NCI-H1436 (cell line): Measurements from ENCODE around the gene MMS19.

Source experiments
- DNase-seq: peaks from one replicate; lab custom pipeline; 2025; lab: John Stamatoyannopoulos, UW

The MMS19 gene, protein sequence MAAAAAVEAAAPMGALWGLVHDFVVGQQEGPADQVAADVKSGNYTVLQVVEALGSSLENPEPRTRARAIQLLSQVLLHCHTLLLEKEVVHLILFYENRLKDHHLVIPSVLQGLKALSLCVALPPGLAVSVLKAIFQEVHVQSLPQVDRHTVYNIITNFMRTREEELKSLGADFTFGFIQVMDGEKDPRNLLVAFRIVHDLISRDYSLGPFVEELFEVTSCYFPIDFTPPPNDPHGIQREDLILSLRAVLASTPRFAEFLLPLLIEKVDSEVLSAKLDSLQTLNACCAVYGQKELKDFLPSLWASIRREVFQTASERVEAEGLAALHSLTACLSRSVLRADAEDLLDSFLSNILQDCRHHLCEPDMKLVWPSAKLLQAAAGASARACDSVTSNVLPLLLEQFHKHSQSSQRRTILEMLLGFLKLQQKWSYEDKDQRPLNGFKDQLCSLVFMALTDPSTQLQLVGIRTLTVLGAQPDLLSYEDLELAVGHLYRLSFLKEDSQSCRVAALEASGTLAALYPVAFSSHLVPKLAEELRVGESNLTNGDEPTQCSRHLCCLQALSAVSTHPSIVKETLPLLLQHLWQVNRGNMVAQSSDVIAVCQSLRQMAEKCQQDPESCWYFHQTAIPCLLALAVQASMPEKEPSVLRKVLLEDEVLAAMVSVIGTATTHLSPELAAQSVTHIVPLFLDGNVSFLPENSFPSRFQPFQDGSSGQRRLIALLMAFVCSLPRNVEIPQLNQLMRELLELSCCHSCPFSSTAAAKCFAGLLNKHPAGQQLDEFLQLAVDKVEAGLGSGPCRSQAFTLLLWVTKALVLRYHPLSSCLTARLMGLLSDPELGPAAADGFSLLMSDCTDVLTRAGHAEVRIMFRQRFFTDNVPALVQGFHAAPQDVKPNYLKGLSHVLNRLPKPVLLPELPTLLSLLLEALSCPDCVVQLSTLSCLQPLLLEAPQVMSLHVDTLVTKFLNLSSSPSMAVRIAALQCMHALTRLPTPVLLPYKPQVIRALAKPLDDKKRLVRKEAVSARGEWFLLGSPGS

DNA sequence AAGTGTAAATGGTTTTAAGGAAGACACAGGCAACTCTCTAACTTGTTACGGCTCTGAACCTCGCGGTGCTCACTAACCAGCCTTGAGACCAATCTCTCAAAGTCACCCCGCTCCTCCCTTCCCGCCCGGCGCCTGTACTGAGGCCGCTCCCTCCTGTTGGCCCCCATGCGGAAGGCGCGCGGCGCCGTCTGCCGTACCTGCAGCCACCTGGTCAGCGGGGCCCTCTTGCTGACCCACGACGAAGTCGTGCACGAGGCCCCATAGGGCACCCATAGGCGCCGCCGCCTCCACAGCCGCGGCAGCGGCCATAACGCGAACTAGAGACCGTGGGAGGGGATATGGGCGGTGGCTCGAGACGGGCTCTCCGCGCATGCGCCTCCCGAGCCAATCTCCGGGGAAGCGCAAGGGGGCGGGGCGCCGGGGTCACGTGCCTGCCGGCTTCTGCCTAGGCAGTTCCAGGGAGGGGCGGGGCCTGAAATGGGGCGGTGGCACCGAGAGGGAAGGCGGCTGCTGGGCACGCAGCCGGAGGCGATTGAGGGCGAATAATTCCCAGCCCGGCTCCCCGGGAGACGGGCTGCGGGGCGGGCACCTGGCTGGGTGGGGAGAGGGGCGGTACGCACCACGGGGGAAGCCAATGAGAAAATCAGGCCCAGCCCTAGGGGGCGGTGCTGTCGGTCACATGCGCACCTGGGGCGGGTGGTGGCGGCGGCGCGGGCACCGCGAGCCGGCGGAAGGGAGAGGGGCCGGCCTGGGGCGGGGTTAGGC lies at the start of gene MMS19:
TSS of gene MMS19 (minus strand) at position 347 of the 765 bp plus-strand sequence. CDS start at position 309, 38 bp downstream.
- peak; percentile 99 for DNase-seq

DNA sequence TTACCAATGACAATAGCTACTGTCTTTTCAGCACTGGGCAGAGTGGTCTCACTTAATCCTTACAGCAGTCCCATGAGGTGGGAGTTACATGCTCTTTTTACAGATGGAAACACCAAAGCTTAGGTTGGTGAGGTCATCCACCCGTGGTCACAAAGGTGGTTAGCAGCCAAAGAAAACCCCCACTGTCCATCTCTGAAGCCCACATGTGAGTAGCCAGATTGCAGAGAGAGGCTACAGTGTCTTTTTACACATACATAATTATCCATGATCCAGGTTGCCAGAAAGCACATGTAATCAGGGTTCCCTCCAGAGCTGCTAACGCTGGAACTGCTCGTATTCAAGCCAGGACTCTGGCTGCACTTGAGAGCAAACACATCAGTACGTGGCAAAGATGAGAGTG lies 49.7 kb upstream of the MMS19 start:
- DNase-seq: no peak

DNA sequence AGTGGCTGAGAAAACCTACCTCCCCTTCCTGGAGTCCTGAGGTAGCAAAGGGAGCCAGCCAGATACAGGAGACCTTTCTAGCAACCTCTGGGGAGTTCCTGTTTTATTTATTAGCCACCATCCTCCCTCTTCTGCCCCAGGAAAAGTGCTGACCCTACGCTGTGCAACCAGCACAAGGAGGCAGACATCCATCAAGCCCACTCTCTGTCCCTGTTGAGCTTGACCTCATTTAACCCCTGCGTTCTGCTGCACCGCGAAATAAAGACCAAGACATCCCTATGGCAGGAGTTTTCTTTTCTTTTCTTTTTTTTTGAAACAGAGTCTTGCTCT lies 49.0 kb upstream of the MMS19 start:
- DNase-seq: no peak

DNA sequence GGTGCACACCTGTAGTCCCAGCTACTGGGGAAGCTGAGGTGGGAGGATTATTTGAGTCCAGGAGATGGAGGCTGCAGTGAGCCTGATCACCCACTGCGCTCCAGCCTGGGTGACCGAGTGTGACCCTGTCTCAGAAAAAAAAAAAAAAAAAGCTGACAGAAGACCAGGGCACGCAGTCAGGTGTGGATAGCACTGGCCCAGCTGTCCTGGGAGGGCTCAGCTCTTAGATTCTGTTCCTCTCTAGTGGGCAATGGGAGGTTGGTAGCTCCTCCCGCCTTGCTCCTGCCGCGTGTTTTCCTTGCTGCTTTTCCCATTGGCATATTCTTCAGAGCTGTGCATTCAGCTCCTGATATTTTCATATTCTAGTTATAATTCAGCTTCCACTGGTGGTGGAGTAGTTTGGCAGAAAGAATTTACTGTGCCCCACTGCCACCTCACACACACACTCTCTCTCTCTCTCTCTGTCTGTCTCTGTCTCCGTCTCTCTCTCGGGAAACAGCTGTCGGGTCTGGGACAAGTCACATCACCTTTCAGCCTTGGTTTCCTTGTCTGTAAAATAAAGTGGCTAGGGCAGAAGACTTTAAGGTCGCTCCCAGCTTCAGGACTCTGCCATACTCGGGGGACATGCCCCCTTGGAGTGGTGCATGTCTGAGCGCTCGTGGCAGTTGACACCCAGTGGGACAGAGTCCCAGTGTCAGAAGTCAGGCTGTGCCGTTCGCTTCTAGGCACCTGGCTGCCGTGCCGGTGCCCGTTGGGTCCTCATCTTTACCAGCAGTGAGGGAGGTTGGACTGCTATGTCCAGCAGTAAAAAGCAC lies 48.4 kb upstream of the MMS19 start:
- DNase-seq: no peak

DNA sequence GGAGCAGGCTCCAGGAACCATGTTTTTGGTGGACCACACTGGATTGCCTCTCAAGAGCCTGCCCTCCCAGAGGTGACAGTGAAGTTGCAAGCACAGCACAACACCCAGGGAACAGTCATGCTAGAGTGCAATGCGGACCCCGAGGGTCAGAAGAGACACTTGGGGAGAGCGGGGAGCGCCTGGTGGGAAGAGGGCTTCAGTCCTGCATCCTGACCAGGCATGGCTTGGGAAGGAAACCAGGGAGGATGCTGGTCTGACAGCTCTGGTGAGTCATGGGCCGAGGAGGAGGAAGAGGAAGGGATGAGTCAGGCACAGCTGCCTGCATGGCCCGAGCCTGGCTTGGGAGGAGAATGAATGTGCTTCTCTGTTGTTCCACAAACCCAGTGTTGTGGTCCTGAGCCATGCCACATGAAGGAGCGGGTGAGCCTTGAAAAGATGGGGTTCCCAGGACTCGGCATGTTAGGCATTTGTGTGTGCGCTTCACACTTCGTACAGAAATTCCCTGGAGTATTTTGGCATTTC lies 44.9 kb upstream of the MMS19 start:
- DNase-seq: no peak

DNA sequence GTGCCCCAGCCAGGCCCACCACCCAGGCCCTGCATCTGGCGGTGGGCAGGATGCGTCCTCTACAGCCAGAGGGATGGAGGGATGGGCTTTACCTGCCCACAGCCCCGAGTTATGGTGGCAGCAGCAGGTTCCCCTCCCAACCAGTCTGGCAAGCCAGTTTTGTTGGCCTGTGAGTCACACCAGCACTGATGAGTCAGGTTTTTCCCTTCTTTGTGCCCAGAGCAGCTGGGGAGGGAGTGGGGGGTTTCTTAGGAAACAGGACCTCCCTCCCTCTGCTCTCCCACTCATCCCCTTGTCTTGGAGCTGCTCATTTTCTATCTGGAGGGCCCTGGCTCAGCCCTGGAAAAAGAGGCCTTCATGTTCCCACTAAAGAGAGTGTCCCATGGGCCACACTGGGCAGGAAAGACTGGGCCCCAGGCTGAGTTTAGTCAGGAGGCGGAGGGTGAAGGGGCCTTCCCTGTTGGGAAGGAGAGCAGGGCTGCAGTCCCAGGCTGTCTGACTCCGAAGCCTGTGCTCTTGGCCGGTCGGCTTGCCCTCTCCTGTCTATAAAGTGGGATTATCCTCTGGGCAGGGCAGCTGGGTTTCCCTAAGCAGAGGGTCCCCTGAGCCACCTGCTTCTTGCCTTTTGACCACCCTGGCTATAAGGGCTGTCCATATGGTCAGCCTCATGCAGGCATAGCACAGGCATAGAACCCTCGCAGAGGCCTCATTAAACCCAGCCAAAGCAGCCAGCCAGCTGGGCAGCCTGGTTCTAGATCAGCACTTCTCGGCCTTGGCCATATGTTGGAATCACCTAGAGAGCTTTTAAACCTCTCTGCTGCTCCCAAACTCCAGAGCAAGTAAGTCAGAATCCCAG lies 44.2 kb upstream of the MMS19 start:
- no peak for DNase-seq

DNA sequence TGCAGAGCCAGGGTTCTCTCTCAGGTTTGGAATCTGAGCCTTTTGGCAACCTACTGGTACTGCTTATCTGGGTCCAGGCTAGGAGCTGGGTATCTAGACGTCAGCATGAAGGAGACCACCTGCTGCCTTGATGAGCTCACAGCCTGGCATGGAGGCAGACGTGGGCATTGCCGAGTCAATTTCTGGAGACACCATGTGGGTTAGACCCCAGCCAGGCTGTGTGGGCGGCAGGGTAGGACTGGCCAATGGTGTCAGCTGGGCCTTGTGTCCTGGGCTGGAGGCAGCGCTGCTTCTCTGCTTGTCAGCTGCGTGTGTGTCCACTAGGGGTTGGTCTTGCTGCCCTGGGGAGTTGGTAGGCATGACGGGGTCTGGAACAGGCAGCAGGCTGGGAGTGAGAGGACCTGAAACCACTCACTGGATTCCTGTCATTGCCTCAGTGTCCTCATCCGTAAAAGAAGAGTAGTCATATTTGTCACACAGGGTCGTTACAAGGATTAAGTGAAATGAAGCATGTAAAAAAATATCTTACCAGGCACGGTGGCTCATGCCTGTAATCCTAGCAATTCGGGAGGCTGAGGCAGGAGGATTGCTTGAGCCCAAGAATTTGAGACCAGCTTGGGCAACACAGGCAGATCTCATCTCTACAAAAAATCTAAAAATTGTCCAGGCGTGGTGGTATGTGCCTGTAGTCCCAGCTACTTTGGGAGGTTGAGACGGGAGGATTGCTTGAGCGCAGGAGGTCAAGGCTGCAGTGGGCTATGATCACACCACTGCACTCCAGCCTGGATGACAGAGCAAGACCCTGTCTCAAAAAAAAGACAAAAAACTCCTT lies 42.7 kb upstream of the MMS19 start:
- no peak for DNase-seq

DNA sequence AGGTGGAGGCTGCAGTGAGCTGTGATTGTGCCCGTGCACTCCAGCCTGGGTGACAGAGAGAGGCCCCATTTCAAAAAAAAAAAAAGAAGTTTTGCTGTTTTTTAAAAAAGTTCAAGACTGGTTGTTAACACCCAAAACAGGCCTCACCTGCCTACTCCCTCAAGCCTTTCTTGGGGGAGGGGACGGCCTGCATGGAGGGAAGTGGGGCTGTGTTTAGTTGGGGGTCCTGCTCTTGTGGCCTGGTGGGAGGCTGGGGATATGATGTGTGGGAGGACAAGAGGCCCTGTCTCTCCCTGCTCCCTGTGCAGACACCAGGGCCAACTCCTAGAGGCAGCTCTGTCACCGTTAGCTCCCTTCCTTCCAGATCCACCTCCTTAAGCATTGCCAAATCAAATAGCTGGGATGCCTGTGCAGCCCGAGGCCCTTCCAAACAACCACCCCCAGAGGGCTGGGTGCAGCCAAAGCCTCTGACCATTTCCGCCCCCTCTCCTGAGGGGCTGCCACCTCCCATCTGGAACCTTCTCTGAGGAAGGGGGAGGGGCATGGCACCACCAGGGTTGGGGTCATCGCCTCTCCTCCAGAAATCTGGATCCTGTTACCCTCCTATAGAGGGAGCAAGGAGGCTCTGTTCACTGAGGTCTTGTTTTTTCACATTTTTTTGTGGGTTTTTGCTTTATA lies 41.4 kb upstream of the MMS19 start:
- no peak for DNase-seq

DNA sequence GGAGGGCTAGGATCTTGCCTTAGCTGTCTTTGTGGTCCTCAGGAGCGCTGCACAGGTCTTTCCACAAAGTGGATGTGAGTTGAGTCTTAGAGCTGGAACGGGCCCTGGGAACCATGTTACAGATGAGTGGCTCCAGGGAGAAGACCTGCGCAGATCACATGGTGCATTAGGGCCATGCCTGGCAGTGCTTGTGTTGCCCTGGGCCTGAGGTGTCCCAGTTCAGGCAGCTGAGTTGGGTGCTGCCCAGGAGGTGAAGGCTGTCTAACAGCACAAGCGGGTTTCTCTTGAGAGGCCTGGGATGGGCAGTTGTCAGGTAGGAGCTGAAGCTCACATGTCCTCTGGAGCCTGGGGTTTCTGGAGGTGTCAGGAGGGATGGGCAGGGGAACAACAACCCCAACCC lies 40.6 kb upstream of the MMS19 start:
- DNase-seq: no peak

DNA sequence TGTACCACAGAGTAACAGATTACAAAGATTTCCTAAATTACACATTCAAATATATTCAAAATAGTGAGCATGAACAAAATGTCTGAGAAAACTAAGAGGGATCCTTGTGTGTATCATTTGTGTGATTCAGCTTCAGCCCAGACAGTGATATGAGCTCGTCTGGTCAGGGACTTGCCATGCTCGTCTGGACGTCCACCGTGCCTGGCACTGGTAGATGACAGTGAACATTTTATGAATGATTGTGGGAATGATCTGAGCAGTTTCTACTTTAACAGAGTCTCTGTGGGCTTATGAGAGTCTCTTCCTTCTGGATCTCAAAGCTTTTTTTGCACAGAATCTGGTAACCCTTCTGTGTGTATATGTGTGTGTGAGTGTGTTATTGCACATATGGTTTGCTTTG lies 40.2 kb upstream of the MMS19 start:
- no peak for DNase-seq

DNA sequence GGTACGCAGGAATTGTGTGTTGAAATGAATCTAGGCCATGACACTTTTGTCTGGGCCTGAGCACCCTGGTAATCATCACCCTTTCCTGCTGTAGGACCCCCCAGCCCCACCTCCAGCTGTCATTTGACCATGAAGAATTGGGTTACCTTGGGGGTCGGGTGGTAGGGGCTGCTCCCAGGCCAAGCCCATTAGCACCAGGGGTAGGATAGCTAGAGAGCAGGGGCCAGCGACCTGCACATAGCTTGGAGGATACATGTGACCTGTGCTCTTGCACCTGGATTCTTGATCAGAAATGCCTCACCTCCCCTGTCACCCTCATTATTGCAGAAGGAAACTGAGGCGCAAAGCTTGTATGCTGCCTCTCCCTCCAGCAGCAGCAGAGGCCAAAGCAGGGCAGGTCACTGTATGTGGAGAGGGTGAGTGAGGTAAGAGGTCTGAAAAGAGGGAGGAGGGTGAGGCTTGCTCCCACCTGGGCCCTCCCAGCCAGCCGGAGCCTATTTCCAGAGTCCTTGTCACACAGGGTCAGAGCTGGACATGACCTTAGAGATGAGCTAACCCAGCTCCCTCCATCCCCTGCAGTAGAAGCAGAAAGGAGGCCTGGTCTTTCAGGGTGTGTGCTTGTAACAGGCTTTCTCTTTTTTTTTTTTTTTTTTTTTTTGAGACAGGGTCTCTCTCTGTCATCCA lies 39.1 kb upstream of the MMS19 start:
- no peak for DNase-seq

DNA sequence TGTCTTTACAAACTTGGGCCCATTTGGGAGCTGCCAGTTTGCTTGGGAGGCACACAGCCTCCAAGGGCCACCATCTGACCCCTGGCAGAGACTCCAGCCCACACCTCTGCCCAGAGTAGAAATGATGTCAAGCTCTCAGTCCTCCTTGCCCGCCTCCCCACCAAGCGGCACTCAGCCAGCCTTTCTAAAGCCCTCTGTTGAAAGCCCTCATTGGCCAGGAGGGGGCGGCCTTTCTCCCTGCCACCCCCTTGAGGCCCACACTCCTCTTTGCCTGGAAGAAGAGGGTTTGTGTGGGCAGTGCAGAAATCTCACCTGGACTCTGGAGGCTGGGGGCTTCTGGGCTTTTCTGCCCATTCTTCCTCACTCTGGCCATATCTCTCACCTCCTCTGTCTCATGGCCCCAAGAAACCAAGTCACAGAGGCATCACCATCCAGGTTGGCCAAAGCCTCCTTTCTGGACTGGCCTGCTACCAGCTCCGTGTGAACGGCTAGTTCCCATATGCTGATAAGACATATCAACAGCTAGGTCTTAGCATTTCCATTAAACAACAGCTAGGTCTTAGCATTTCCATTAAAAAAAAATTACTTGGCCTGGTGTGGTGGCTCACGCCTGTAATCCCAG lies 36.6 kb upstream of the MMS19 start:
- DNase-seq: peak; percentile 12

DNA sequence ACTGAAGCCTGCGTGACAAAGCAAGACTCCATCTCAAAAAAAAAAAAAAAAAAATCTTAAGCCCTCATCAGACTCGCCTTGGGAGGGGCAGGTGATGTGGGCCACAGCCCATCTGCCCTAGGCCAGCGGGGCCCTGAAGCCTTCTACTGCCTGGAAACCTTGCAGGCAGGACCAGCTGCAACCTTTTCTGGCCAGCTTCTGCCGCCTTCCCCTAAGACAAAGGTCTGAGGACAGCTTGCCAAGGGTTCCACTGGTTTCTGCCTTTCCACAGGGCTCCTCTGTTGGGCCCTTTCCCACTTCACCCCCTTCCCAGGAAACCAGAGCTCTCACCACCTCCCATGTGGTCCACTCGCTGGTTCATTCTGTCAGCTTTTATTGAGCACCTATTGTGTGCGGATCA lies 35.7 kb upstream of the MMS19 start:
- DNase-seq: no peak

DNA sequence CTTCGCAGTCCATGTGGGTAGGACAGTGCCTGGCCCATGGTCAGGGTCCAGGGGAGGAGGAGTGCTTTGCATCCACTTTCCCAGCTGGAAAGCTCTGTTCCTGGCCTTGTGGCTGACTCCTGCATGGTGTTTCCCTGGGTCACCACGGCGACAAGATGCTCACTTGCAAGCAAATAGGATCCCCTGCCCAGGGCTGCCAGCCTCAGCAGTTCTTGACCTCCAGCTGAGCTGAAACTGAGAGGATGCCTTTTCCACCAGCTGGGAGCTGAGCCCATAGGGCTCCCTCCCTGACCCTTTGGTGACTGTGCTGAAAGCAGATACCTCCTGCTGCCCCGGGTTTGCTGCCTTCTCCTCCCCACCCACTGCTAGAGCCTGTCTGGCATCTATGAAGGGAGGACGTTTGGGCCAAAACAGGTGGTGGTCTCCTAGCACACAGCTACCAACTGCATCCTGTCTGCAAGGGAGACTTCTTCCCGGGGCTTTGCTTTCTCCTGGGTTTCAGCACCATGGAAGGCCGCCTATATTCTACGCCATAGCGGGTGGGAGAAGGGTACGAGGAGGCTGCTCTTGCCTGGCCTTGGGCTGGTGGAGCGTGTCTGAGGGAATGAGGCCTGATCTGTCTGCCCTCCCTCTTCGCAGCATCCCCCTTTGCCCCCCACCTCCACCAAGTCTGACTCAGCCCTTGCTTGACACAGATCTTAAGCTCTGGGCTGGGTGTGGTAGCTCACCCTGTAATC lies 34.9 kb upstream of the MMS19 start:
- DNase-seq: no peak

DNA sequence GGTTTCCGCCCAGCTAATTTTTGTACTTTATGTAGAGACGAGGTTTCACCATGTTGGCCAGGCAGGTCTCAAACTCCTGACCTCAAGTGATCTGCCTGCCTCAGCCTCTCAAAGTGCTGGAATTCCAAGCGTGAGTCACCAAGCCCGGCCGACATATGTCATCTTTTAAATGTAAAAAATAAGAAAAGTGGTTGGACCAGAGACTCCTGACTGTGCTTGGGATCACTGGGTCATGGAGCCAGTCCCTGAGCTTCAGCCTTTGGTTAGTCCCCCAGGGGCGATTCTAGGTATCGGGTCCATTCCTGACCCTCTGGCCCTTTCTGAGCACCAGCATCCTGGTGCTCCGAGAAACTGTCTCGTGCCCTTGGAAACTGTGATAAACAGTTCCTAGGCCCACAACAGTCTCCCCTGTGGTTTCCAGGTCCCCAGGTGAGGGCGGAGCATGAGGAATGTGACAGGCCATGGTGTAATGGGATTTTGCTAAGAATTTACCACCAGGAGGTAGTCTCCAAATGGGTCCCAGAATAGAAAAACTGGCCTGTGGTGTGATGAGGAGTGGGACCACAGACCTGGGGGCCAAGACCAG lies 33.3 kb upstream of the MMS19 start:
- DNase-seq: no peak

DNA sequence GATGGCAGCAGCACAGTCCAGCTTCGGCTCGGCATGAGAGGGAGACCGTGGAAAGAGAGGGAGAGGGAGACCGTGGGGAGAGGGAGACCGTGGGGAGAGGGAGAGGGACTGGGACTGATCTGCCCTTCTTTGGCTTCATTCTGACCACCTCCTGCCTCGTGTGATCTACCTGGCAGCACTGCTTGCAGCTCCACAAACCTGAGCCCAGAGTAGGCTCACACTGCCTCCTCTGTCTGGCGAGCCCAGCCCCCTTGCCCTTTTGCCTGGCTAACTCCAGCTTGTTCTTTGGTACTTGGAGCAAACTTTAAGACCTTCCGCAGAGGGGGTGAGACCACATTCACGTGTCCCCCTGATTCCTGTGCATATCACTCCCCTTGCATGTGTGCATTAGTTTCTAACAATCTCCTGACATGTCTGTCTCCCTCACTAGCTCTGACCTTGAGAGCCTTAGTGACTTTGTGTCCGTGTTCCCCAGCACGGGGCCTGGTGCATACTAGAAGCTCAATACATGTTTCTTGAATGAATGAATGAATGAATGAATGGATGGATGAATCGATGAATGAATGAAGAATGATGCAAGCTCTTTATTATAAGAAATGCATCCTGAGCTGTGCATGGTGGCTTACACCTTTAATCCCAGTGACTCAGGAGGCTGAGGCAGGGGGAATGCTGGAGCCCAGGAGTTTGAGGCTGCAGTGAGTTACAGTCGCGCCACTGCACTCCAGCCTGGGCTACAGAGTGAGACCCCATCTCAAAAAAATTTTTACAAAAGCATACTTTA lies 31.7 kb upstream of the MMS19 start:
- DNase-seq: no peak
